ENCODE results near the gene SLC2A1.

- TF ChIP-seq POLR2AphosphoS5 (IDR thresholded peaks at IDR 0.05) (no peak), CTCF (IDR thresholded peaks at IDR 0.05) (no peak), POLR2A (IDR thresholded peaks at IDR 0.05) (no peak)
These were observed 19.8 kb upstream of the SLC2A1 start for GRCh38 chr1:42978317-42979035.
